RWPE2 (cell line): ENCODE data around the gene CCDC28B.
A peak's percentile ranks its signal among the peaks of the same experiment; 100 is the strongest.

ENCODE experiments used
- ATAC-seq: fragments of 200-7000 bp; cut with Tn5 transposase; 3 replicates; pipeline ENCODE4 v1.9.1; 2021; ENCODE audit warnings: low read depth
- DNase-seq: peaks from one replicate; pipeline ENCODE4 v3.0.0-alpha.2; 2020; ENCODE audit warnings: low spot score
- H3K27ac ChIP-seq: fragments of 450-650 bp; 2 replicates; pipeline ENCODE4 v1.5.1; 2017; ENCODE audit warnings: mild to moderate bottlenecking; ENCODE audit not compliant: poor library complexity, severe bottlenecking
- H3K27me3 ChIP-seq: fragments of 250-450 bp; sonication (Bioruptor Pico); 2 replicates; pipeline ENCODE4 v1.5.1; 2021; ENCODE audit warnings: mild to moderate bottlenecking, moderate library complexity; ENCODE audit not compliant: insufficient read depth, poor library complexity, severe bottlenecking
- H3K36me3 ChIP-seq: fragments of 250-450 bp; sonication (Bioruptor Pico); 2 replicates; pipeline ENCODE4 v1.5.1; 2020; ENCODE audit warnings: low read depth, mild to moderate bottlenecking, moderate library complexity
- H3K4me1 ChIP-seq: fragments of 250-450 bp; sonication (Bioruptor Pico); 2 replicates; pipeline ENCODE4 v1.5.1; 2021; ENCODE audit warnings: mild to moderate bottlenecking, moderate library complexity; ENCODE audit not compliant: insufficient read depth, poor library complexity, severe bottlenecking
- H3K4me3 ChIP-seq: fragments of 250-450 bp; sonication (Bioruptor Pico); 2 replicates; pipeline ENCODE4 v1.5.1; 2021; ENCODE audit warnings: mild to moderate bottlenecking, moderate library complexity; ENCODE audit not compliant: severe bottlenecking
- H3K9me3 ChIP-seq: fragments of 250-450 bp; sonication (Bioruptor Pico); 2 replicates; pipeline ENCODE4 v1.5.1; 2021; ENCODE audit warnings: mild to moderate bottlenecking, moderate library complexity; ENCODE audit not compliant: severe bottlenecking
- TF ChIP-seq, protein P1 (sequence below): fragments of 450-650 bp; IDR thresholded peaks from one replicate; pipeline ENCODE4 v1.5.1; 2017; ENCODE audit warnings: mild to moderate bottlenecking, moderate library complexity; ENCODE audit not compliant: poor library complexity, severe bottlenecking

Gene CCDC28B

DNA sequence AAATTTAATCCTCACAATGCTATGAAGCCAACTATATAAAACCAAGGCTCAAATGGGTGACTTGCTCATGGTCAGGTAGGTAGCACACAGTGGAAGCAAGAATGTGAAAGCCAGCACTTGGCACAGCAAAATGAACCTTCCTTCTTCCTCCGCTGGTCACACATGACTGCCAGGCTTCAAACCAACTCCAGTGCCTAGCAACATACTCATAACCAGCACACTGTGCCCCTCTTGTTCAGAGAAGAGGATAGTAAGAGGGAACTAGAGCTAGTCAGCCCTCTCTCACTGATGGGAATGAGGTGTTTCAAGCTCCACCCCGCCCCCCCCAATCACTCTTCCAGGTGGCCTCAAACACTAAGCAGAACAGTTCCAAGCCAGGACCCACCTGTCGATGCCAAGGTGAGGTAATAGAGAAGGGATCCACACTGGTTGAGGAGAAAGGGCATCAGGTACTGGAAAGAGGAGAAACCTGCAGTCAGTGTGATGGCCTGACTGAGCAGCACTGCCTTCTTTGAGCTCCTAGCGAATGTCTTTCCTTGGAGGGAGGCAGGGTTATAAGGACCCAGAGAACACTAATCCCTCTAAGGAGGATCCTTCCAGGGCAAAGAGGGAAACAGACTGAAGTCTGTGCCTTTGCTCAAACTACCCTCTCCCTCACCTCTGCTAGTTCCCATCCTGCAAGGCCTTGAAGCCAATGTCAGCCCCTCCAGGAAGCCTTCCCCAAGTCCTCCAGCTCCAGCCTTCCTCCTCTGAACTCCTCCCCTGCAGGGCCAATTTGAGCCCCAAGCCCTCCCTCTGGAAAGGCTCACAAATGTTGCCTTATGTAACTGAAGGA lies 20.6 kb downstream of the CCDC28B start:
- Histone ChIP-seq H3K4me3 (peak overlapping the region; percentile 91), H3K27ac (peak overlapping the region; percentile 51), H3K9me3 (no peaks in the 10 kb centered on the region), H3K36me3 (peaks cover 58% of the 10 kb centered on the region), H3K27me3 (no peaks in the 10 kb centered on the region), H3K4me1 (peaks cover 9% of the 10 kb centered on the region)
- TF ChIP-seq, protein P1, sequence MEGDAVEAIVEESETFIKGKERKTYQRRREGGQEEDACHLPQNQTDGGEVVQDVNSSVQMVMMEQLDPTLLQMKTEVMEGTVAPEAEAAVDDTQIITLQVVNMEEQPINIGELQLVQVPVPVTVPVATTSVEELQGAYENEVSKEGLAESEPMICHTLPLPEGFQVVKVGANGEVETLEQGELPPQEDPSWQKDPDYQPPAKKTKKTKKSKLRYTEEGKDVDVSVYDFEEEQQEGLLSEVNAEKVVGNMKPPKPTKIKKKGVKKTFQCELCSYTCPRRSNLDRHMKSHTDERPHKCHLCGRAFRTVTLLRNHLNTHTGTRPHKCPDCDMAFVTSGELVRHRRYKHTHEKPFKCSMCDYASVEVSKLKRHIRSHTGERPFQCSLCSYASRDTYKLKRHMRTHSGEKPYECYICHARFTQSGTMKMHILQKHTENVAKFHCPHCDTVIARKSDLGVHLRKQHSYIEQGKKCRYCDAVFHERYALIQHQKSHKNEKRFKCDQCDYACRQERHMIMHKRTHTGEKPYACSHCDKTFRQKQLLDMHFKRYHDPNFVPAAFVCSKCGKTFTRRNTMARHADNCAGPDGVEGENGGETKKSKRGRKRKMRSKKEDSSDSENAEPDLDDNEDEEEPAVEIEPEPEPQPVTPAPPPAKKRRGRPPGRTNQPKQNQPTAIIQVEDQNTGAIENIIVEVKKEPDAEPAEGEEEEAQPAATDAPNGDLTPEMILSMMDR = no peak
- ATAC-seq (no peak), DNase-seq (no peak)

DNA sequence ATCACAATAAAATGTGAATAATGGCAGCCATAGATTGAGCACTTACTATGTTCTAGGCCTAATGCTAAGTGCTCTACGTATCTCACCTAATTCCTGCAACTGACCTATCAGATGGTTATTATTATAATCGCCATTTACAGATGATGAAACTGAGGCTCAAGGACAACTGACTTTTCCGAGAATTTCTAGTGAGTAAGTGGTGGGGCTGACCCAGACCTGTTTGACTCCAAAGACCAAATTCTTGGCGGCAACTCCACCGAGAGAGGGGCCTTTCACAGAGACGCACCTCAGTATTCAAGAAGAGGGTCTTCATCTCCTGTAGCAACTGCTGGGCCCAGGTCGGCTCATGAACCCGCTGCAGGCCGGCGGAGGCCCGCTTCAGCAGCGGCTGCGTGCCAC lies 21.2 kb downstream of the CCDC28B start:
- TF ChIP-seq, protein P1 = no peak
- H3K27ac ChIP-seq = peak overlapping the region; percentile 51
- peaks cover 56% of the 10 kb centered on the region for H3K36me3 ChIP-seq
- H3K4me1 ChIP-seq = peaks cover 3% of the 10 kb centered on the region
- no peak for DNase-seq
- H3K4me3 ChIP-seq = peak overlapping the region; percentile 91
- no peak for ATAC-seq
- H3K27me3 ChIP-seq = no peaks in the 10 kb centered on the region
- no peaks in the 10 kb centered on the region for H3K9me3 ChIP-seq

DNA sequence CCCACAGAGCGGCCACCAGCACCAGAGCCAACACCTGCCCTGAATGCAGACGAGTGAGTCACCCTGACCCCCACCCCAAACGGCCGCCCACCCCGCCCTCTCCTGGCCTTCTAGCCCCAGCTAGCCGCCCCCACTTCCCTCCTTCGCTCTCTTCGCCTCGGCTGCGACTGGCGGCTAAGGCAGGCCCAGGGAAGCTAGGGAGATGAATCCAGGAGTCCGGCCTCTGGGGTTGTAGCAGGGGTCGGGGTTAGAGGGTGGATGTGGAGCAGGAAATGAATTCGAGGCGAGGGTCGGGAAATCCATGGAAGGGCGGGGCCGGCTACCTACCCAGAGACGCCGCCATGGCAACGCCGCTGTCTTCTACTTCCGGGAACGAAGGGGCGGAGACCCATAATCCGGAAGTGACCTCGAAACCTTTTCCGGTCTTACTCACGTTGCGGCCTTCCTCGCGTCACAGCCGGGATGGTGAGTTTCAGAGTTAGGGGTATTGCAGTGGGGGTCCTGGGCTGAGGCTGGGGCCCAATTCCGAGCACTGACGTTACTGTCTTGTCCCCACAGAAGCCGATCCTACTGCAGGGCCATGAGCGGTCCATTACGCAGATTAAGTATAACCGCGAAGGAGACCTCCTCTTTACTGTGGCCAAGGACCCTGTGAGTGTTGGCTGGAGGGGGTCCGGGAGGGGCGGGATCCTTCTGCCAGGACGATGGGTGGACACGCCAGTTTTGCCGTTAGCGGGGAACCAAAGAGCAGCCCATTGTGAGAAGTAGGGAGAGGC lies 21.8 kb downstream of the CCDC28B start, which contains the start of the genes EIF3I and TMEM234:
EIF3I (plus strand) TSS at position 428 of the 776 bp plus-strand sequence; CDS start at position 463, 35 bp downstream.
TMEM234 (minus strand) TSS at position 374 of the 776 bp plus-strand sequence; CDS start at position 343, 31 bp downstream.
- TF ChIP-seq, protein P1 = no peak
- DNase-seq (peak; percentile 88), ATAC-seq (peak; percentile 90)
- peak within 1 kb of the TSS; percentile 91 for H3K4me3 ChIP-seq
- no peaks in the 10 kb centered on the region for H3K9me3 ChIP-seq
- H3K27ac ChIP-seq = peak within 1 kb of the TSS; percentile 51
- peaks cover 55% of the 10 kb centered on the region for H3K36me3 ChIP-seq
- no peaks in the 10 kb centered on the region for H3K27me3 ChIP-seq
- peaks cover 3% of the 10 kb centered on the region for H3K4me1 ChIP-seq

DNA sequence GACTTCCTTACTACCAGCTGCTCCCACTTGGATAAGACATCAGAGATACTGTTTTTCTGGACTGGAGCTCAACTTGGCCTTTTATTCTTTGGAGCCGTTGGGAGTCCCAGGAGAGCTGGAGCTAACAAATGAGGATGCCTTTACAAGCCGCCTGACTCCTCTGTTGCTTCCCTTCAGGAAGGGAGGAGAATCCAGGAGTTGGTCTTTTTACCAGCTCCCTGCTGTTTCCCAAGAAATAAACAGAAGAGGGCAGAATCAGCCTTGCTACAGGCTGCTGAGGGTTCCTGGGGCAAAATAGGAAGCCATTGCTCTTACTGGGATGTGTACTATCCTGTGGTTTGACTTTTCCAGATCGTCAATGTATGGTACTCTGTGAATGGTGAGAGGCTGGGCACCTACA lies 23.3 kb downstream of the CCDC28B start:
- H3K4me1 ChIP-seq = peaks cover 3% of the 10 kb centered on the region
- peak overlapping the region; percentile 51 for H3K27ac ChIP-seq
- no peak overlapping the region for H3K4me3 ChIP-seq
- H3K27me3 ChIP-seq = no peaks in the 10 kb centered on the region
- DNase-seq (no peak), ATAC-seq (no peak)
- H3K36me3 ChIP-seq = peaks cover 62% of the 10 kb centered on the region
- TF ChIP-seq, protein P1 = no peak
- no peaks in the 10 kb centered on the region for H3K9me3 ChIP-seq
